Loucy (cell line): Measurements from ENCODE around the gene KXD1.

ENCODE experiments used
- EZH2phosphoT487 ChIP-seq: fragments of 200-600 bp; IDR thresholded peaks from 2 replicates; pipeline ENCODE4 v1.6.1; 2018; ENCODE audit warnings: antibody characterized with exemption, mild to moderate bottlenecking, moderate library complexity, borderline replicate concordance
- TF ChIP-seq, protein P1 (sequence below): fragments of 200-600 bp; sonication (generic); conservative IDR thresholded peaks from 2 replicates; pipeline ENCODE4 v1.5.1; 2014; ENCODE audit warnings: mild to moderate bottlenecking, antibody characterized with exemption, low read length

DNA sequence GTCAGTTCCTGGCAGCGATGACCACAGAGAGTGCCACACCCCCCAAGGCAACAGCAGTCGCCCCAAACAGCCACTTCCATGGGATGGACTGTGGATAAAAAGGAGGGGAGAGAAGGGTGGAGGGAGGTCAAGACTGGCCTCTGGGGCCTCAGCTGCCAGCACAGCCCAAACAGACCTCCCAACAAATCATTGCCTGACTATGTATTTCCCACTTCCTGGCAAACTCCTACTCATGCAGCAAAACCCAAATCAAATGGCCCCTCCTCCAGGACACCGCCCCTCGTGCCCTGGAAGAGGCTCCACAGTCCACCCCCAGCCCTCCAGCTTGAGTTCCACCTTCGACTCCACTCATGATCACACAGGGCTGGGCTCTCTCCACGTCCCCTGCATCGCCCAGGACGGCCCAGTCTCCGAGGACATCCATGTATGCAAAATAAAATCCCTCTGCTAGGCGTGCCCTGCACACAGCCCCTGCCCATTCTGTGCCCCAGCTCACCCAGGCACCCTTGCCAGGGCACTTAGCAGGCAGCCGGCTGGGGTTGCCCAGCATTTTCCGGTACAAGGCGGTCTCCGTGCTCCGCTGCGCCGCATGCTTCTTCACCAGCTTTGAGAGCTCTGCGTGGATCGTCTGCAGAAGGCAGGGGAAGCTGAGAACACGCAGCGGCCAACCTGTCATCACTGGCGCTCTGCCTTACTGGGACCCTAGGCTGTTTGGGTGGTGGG, 25.3 kb upstream of the KXD1 start:
- TF ChIP-seq, protein P1, sequence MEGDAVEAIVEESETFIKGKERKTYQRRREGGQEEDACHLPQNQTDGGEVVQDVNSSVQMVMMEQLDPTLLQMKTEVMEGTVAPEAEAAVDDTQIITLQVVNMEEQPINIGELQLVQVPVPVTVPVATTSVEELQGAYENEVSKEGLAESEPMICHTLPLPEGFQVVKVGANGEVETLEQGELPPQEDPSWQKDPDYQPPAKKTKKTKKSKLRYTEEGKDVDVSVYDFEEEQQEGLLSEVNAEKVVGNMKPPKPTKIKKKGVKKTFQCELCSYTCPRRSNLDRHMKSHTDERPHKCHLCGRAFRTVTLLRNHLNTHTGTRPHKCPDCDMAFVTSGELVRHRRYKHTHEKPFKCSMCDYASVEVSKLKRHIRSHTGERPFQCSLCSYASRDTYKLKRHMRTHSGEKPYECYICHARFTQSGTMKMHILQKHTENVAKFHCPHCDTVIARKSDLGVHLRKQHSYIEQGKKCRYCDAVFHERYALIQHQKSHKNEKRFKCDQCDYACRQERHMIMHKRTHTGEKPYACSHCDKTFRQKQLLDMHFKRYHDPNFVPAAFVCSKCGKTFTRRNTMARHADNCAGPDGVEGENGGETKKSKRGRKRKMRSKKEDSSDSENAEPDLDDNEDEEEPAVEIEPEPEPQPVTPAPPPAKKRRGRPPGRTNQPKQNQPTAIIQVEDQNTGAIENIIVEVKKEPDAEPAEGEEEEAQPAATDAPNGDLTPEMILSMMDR, result no peak
- TF ChIP-seq EZH2phosphoT487, result no peak
